GM10248 (cell line): ENCODE measurements around the gene PRKCQ.

Source experiments
- CTCF ChIA-PET: fragments of 300-600 bp; sonication (Branson Sonifier 250); formaldehyde crosslinking; extraction: SDS; loops from one replicate; lab custom pipeline; 2021; ENCODE audit warnings: antibody characterized with exemption; lab: Yijun Ruan, JAX
- POLR2A ChIA-PET: fragments of 350-650 bp; sonication (Branson Sonifier 250); formaldehyde crosslinking; extraction: SDS; loops from one replicate; lab custom pipeline; 2020; ENCODE audit warnings: antibody characterized with exemption; lab: Yijun Ruan, JAX
- DNase-seq: peaks from one replicate; pipeline ENCODE4 v3.0.0; 2012; ENCODE audit errors: extremely low spot score
- CTCF ChIP-seq: IDR thresholded peaks from 2 replicates; pipeline ENCODE4 v1.5.1; 2012; ENCODE audit warnings: mild to moderate bottlenecking, low read depth; ENCODE audit errors: extremely low read depth, missing control alignments, control extremely low read depth

The PRKCQ gene

GRCh38 chr10:6426317-6426716 is 153.8 kb downstream of the PRKCQ start:
- POLR2A ChIA-PET: no interaction called here
- TF ChIP-seq CTCF: no peak
- DNase-seq: no peak
- CTCF ChIA-PET: no interaction called here

GRCh38 chr10:6423413-6424170 is 156.5 kb downstream of the PRKCQ start:
- CTCF ChIA-PET: interaction anchor here (1.1 kb wide), 1 partner anchor 22 kb away, joined by 4 read pairs; no protein-coding TSS in a partner anchor
- no peak for DNase-seq
- TF ChIP-seq CTCF: no peak
- POLR2A ChIA-PET: no interaction called here

GRCh38 chr10:6423004-6423403 is 157.1 kb downstream of the PRKCQ start:
- ChIA-PET CTCF (interaction anchor here (1.1 kb wide), 1 partner anchor 21 kb away, joined by 4 read pairs; no protein-coding TSS in a partner anchor), POLR2A (no interaction called here)
- no peak for DNase-seq
- no peak for TF ChIP-seq CTCF

GRCh38 chr10:6418613-6419216 is 161.4 kb downstream of the PRKCQ start:
- POLR2A ChIA-PET: no interaction called here
- no peak for DNase-seq
- TF ChIP-seq CTCF: no peak
- CTCF ChIA-PET: interaction anchor here (0.8 to 1.0 kb wide), 2 partner anchors 248 to 252 kb away, joined by 3 read pairs; no protein-coding TSS in a partner anchor

GRCh38 chr10:6418167-6418566 is 161.9 kb downstream of the PRKCQ start:
- POLR2A ChIA-PET: no interaction called here
- DNase-seq: no peak
- CTCF ChIA-PET: interaction anchor here (0.8 to 1.0 kb wide), 2 partner anchors 249 to 253 kb away, joined by 3 read pairs; no protein-coding TSS in a partner anchor
- TF ChIP-seq CTCF: no peak

- TF ChIP-seq CTCF: peak; percentile 59
- DNase-seq: peak; percentile 47
- ChIA-PET CTCF (interaction anchor here (0.6 to 3.6 kb wide), 8 partner anchors 11 to 263 kb away, joined by 3 to 22 read pairs (median 4); no protein-coding TSS in a partner anchor), POLR2A (no interaction called here)
Measured at GRCh38 chr10:6416892-6417512, 163.1 kb downstream of the PRKCQ start.
